HEK293T (cell line): Measurements from ENCODE around the gene WWTR1.

Experiments used
- BHLHE40 ChIP-seq: fragments of 450-650 bp; IDR thresholded peaks from 2 replicates; pipeline ENCODE4 v1.6.1; 2016; ENCODE audit warnings: mild to moderate bottlenecking, moderate library complexity, borderline replicate concordance
- ELF4 ChIP-seq: fragments of 450-650 bp; IDR thresholded peaks from 2 replicates; pipeline ENCODE4 v1.6.1; 2017; ENCODE audit warnings: antibody characterized with exemption
- LEF1 ChIP-seq: fragments of 450-650 bp; IDR thresholded peaks from 2 replicates; pipeline ENCODE4 v1.6.1; 2017; ENCODE audit warnings: mild to moderate bottlenecking, borderline replicate concordance
- SP1 ChIP-seq: fragments of 450-650 bp; IDR thresholded peaks from 2 replicates; pipeline ENCODE4 v1.6.1; 2017
- ZNF384 ChIP-seq: fragments of 450-650 bp; IDR thresholded peaks from 2 replicates; pipeline ENCODE4 v1.6.1; 2016
- TF ChIP-seq, protein P1 (sequence below): fragments of 450-650 bp; IDR thresholded peaks from 2 replicates; pipeline ENCODE4 v1.6.1; 2016

DNA sequence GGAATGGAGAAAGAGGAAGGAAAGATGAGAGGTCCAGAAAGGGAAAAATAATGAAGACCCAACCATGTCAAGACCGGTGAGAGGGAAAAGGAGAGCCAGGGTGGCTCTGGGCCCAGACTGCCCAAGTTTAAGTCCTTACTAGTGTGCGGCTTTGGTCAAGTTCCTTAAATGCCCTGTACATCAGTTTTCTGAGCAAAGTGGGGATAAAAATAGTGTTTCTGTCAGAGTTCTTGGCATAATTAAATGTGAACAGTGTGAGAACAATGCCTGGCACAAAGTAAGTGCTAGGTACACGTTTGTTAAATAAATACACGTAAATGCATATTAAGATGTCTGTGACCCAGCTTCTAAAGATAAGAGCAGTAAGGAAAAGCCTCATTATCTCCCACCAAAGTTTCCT, 23.8 kb downstream of the WWTR1 start:
- TF ChIP-seq, protein P1, sequence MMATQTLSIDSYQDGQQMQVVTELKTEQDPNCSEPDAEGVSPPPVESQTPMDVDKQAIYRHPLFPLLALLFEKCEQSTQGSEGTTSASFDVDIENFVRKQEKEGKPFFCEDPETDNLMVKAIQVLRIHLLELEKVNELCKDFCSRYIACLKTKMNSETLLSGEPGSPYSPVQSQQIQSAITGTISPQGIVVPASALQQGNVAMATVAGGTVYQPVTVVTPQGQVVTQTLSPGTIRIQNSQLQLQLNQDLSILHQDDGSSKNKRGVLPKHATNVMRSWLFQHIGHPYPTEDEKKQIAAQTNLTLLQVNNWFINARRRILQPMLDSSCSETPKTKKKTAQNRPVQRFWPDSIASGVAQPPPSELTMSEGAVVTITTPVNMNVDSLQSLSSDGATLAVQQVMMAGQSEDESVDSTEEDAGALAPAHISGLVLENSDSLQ = no peak
- no peak for TF ChIP-seq ELF4
- no peak for TF ChIP-seq SP1
- no peak for TF ChIP-seq BHLHE40
- TF ChIP-seq ZNF384 = no peak
- TF ChIP-seq LEF1 = no peak
